Esophagus muscularis mucosa (tissue), 4 donors: ENCODE measurements around the gene CDH4. TPM values are rescaled to one million over a fixed set of nuclear protein-coding genes. Genes with fewer than 3 reads are reported as not detected.

Experiments used
- DNase-seq: peaks from one replicate; pipeline ENCODE4 v3.0.0-alpha.2; 2017; ENCODE audit errors: extremely low spot score
- H3K27ac ChIP-seq, 4 donors: fragments of 200-600 bp; sonication (generic); replicated peaks in 1 of 4; 1 replicate in 3 of 4; 2 replicates in 1 of 4; pipeline ENCODE4 v1.5.1; 2016 to 2019; ENCODE audit warnings: mild to moderate bottlenecking in 1 of 4
- H3K27me3 ChIP-seq, 4 donors: fragments of 200-600 bp; sonication (generic); one replicate each; pipeline versions ENCODE4 v1.5.1 to v1.6.0; 2016 to 2019
- H3K36me3 ChIP-seq, 4 donors: fragments of 200-600 bp; sonication (generic); one replicate each; pipeline ENCODE4 v1.5.1; 2016 to 2019
- H3K4me1 ChIP-seq, 4 donors: fragments of 200-600 bp; sonication (generic); one replicate each; pipeline ENCODE4 v1.5.1; 2016 to 2019
- H3K4me3 ChIP-seq, 4 donors: fragments of 200-600 bp; sonication (generic); 1 replicate in 2 of 4; 2 replicates in 2 of 4; pipeline ENCODE4 v1.5.1; 2016 to 2019; ENCODE audit warnings: mild to moderate bottlenecking in 4 of 4, moderate library complexity in 1 of 4
- H3K9me3 ChIP-seq, 4 donors: fragments of 200-600 bp; sonication (generic); 1 replicate in 3 of 4; 2 replicates in 1 of 4; pipeline ENCODE4 v1.5.1; 2016 to 2019
- CTCF ChIP-seq, 3 experiments: fragments of 200-600 bp in 2 of 3; fragments of 450-650 bp in 1 of 3; sonication (generic) in 2 of 3; IDR thresholded peaks; one replicate each; pipeline ENCODE4 v1.5.1; 2017 to 2019; ENCODE audit warnings: antibody characterized with exemption in 3 of 3, mild to moderate bottlenecking in 2 of 3, moderate library complexity in 1 of 3
- EP300 ChIP-seq: sonication (generic); formaldehyde crosslinking; IDR thresholded peaks from one replicate; pipeline ENCODE4 v1.6.1; 2017; ENCODE audit warnings: antibody characterized with exemption
- POLR2A ChIP-seq: fragments of 450-650 bp; IDR thresholded peaks from one replicate; pipeline ENCODE4 v1.6.1; 2017; ENCODE audit warnings: antibody characterized with exemption, moderate library complexity, mild to moderate bottlenecking, low read depth
- POLR2AphosphoS5 ChIP-seq, 2 donors: sonication (generic); formaldehyde crosslinking; IDR thresholded peaks; one replicate each; pipeline ENCODE4 v1.6.1; 2017; ENCODE audit warnings: antibody characterized with exemption in 2 of 2
- WGBS: methylation state at CpG from one replicate; pipeline ENCODE4 v1.1.5; 2018; 5-methylcytosine and 5-hydroxymethylcytosine counted together
- intact Hi-C: fragments of 100-400 bp; cut with DNase I; formaldehyde crosslinking; loops from one replicate; pipeline ENCODE4 v1.15.1; 2023
- total RNA-seq, 4 donors: library from RNA; depleted of rRNA; stranded (reverse); fragments of >200 nt; gene quantifications; one replicate each; pipeline versions ENCODE4 v1.1.0 to v1.2.1, GENCODE V29; 2016

CDH4 gene
- total RNA-seq, 4 donors from 2014 or later = 0.42 to 1.3 (median 0.48) TPM

- H3K4me1 ChIP-seq = no peaks in the 10 kb centered on the region
Measured at GRCh38 chr20:61736751-61737310, 484.8 kb downstream of the CDH4 start.

GRCh38 chr20:61737346-61737745 lies 485.3 kb downstream of the CDH4 start:
- TF ChIP-seq POLR2AphosphoS5 (IDR thresholded peaks at IDR 0.05) (no peak), CTCF (IDR thresholded peaks at IDR 0.05) (no peak), POLR2A (no peak), EP300 (no peak)
- intact Hi-C loops = no loop called here
- Histone ChIP-seq H3K36me3 (no peaks in the 10 kb centered on the region), H3K27ac (no peak overlapping the region), H3K4me1 (no peaks in the 10 kb centered on the region), H3K27me3 (peaks cover 0 to 73% (median 0%) of the 10 kb centered on the region in 4 donors), H3K9me3 (no peaks in the 10 kb centered on the region), H3K4me3 (no peak overlapping the region)
- DNase-seq = no peak
- WGBS = 85% methylated on average over 8 of the region's 8 CpGs

More at GRCh38 chr20:61736751-61737310, 484.8 kb downstream of the CDH4 start:
- TF ChIP-seq EP300 = no peak
- TF ChIP-seq CTCF (IDR thresholded peaks at IDR 0.05) = no peak
- no peak for TF ChIP-seq POLR2A
- no peak for TF ChIP-seq POLR2AphosphoS5 (IDR thresholded peaks at IDR 0.05)
- H3K36me3 ChIP-seq = no peaks in the 10 kb centered on the region
- WGBS = 63% methylated on average over 11 of the region's 14 CpGs
- H3K27me3 ChIP-seq = peaks cover 0 to 78% (median 0%) of the 10 kb centered on the region in 4 donors
- no peaks in the 10 kb centered on the region for H3K9me3 ChIP-seq
- H3K27ac ChIP-seq = no peak overlapping the region
- intact Hi-C loops = no loop called here
- no peak overlapping the region for H3K4me3 ChIP-seq
- DNase-seq = no peak

- Histone ChIP-seq H3K36me3 (no peaks in the 10 kb centered on the region), H3K4me3 (no peak overlapping the region), H3K4me1 (no peaks in the 10 kb centered on the region), H3K9me3 (no peaks in the 10 kb centered on the region), H3K27ac (no peak overlapping the region), H3K27me3 (peaks cover 0 to 67% (median 0%) of the 10 kb centered on the region in 4 donors)
- TF ChIP-seq CTCF (IDR thresholded peaks at IDR 0.05) (no peak), POLR2AphosphoS5 (IDR thresholded peaks at IDR 0.05) (no peak), POLR2A (no peak), EP300 (no peak)
- DNase-seq = no peak
- intact Hi-C loops = no loop called here
- WGBS = 86% methylated on average over 15 of the region's 16 CpGs
Measured at GRCh38 chr20:61737812-61738443, 485.9 kb downstream of the CDH4 start.

DNA sequence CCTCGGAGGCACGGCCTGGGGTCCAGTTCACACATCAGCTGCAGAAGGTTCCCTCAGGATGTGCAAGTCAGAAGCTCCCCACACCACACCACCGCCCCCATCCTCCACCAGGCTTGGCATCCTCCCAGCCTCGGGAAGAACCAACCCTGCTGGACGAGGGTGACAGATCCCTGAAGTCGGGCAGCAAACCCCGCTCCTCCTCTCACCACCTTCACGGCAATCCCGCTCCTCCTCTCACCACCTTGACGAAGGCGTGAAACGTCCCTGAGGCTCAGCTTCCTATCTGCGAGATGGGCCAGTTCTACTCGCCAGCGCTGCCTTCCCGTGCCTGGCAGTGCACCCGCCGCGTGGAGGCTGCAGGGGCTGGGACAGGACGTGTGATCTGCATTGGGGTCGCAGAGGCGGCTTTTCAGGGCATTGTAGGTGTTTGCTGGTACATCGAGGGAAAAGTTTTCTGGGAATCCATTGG lies 486.6 kb downstream of the CDH4 start:
- intact Hi-C loops = no loop called here
- Histone ChIP-seq H3K27ac (no peak overlapping the region), H3K9me3 (no peaks in the 10 kb centered on the region), H3K4me1 (no peaks in the 10 kb centered on the region), H3K27me3 (peaks cover 0 to 60% (median 0%) of the 10 kb centered on the region in 4 donors), H3K4me3 (no peak overlapping the region), H3K36me3 (no peaks in the 10 kb centered on the region)
- no peak for DNase-seq
- no peak for TF ChIP-seq EP300
- TF ChIP-seq POLR2A = no peak
- TF ChIP-seq POLR2AphosphoS5 (IDR thresholded peaks at IDR 0.05) = no peak
- TF ChIP-seq CTCF (IDR thresholded peaks at IDR 0.05) = no peak
- WGBS = 84% methylated on average over 19 of the region's 23 CpGs
